MM.1S (cell line): ENCODE data around the gene WRNIP1.

Experiments used
- CTCF ChIP-seq: fragments of 300-600 bp; sonication (generic); IDR thresholded peaks from 2 replicates; pipeline ENCODE4 v1.5.1; 2016; ENCODE audit warnings: antibody characterized with exemption, low read length, mixed read lengths
- EZH2 ChIP-seq: fragments of 300-600 bp; sonication (generic); optimal IDR thresholded peaks from 2 replicates; pipeline ENCODE3; 2017; ENCODE audit warnings: low read depth, mild to moderate bottlenecking, antibody characterized with exemption, low read length, mixed read lengths
- EZH2phosphoT487 ChIP-seq: fragments of 300-600 bp; sonication (generic); IDR thresholded peaks from 2 replicates; pipeline ENCODE4 v1.6.1; 2018; ENCODE audit warnings: antibody characterized with exemption, low read length

GRCh38 chr6:2754911-2755310 is 10.3 kb upstream of the WRNIP1 start:
- TF ChIP-seq EZH2phosphoT487, result no peak
- TF ChIP-seq CTCF, result no peak
- no peak for TF ChIP-seq EZH2
